ENCODE results near the gene CPLANE2.
A peak's percentile ranks its signal among the peaks of the same experiment; 100 is the strongest.

The CPLANE2 gene, protein sequence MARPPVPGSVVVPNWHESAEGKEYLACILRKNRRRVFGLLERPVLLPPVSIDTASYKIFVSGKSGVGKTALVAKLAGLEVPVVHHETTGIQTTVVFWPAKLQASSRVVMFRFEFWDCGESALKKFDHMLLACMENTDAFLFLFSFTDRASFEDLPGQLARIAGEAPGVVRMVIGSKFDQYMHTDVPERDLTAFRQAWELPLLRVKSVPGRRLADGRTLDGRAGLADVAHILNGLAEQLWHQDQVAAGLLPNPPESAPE

GRCh38 chr1:16236511-16237342, at the start of gene CPLANE2:
Gene CPLANE2, minus strand, starts transcription at chr1:16237183. Its CDS starts 441 bp downstream, at chr1:16236742.
- DNase-seq (ENCODE audit: insufficient read length, low spot score), result peak; percentile 60
- no peak for FAIRE-seq
- TF ChIP-seq CTCF (IDR thresholded peaks at IDR 0.05; ENCODE audit: insufficient read depth, missing control alignments), result no peak

GRCh38 chr1:16286122-16286521, 49.1 kb upstream of the CPLANE2 start:
- no peak for TF ChIP-seq CTCF (IDR thresholded peaks at IDR 0.05; ENCODE audit: insufficient read depth, missing control alignments)
- no peak for DNase-seq (ENCODE audit: insufficient read length, low spot score)
- FAIRE-seq, result no peak

DNA sequence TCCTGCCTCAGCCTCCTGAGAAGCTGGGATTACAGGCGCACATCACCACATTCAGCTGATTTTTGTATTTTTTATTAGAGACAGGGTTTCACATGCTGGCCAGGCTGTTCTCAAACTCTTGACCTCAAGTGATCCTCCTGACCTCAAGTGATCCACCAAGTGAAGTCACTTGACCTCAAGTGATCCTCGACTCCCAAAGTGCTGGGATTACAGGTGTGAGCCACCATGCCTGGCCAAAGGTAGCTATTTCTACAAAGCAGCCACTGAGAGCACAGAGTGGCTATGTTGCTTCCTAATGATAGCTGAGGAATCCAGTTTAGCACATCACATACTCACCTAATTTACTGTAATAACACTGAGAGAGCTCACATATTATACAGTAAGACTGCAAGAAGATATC, 44.8 kb upstream of the CPLANE2 start:
- DNase-seq (ENCODE audit: insufficient read length, low spot score) (no peak), FAIRE-seq (no peak)
- TF ChIP-seq CTCF (IDR thresholded peaks at IDR 0.05; ENCODE audit: insufficient read depth, missing control alignments), result no peak

- DNase-seq (ENCODE audit: insufficient read length, low spot score), result no peak
- no peak for FAIRE-seq
- TF ChIP-seq CTCF (IDR thresholded peaks at IDR 0.05; ENCODE audit: insufficient read depth, missing control alignments), result no peak
These were observed 42.2 kb upstream of the CPLANE2 start for GRCh38 chr1:16279186-16279585.

- no peak for DNase-seq (ENCODE audit: insufficient read length, low spot score)
- no peak for FAIRE-seq
- TF ChIP-seq CTCF (IDR thresholded peaks at IDR 0.05; ENCODE audit: insufficient read depth, missing control alignments), result no peak
These were observed 39.5 kb upstream of the CPLANE2 start for GRCh38 chr1:16276302-16277030.

DNA sequence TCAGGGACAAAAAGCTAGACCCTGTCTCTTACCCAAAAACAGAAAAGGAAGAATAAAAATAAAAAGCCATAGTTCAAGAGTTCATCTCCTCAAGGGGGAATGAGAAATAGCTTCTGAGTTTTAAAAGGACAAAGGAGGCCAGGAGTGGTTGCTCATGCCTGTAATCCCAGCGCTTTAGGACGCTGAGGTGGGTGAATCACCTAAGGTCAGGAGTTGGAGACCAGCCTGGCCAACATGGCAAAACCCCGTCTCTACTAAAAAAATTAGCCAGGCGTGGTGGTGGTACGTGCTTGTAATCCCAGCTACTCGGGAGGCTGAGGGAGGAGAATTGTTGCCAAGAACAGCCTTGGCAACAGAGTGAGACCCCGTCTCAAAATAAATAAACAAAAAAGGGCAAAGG, 38.6 kb upstream of the CPLANE2 start:
- no peak for FAIRE-seq
- TF ChIP-seq CTCF (IDR thresholded peaks at IDR 0.05; ENCODE audit: insufficient read depth, missing control alignments), result no peak
- no peak for DNase-seq (ENCODE audit: insufficient read length, low spot score)

Measured in D721Med (cell line).